Small intestine (tissue), 7 donors: ENCODE results near the gene DPEP2. TPM values are rescaled to one million over a fixed set of nuclear protein-coding genes. Genes with fewer than 3 reads are reported as not detected.
A peak's percentile ranks its signal among the peaks of the same experiment; 100 is the strongest.
"Not testable (repeated sequence)": the region's sequence is repeated elsewhere in the genome, so short reads cannot be mapped to it uniquely, and the experiment has no call there.

ENCODE experiments used
- DNase-seq, 2 donors: peaks; one replicate each; pipeline versions ENCODE4 v3.0.0 to v3.0.0-alpha.2; 2013
- FAIRE-seq: peaks from 2 replicates; lab custom pipeline; 2012; peaks lifted over from hg19 to GRCh38; lab: Jason Lieb, UNC
- H3K27ac ChIP-seq, 3 donors: one replicate each; pipeline ENCODE4 v1.5.1; 2013; ENCODE audit warnings: low read length in 2 of 3, mild to moderate bottlenecking in 2 of 3, control low read depth in 1 of 3, inconsistent platforms in 1 of 3, low read depth in 1 of 3, moderate library complexity in 1 of 3
- H3K27me3 ChIP-seq, 3 donors: one replicate each; pipeline ENCODE4 v1.6.1; 2013; ENCODE audit warnings: low read length in 3 of 3, inconsistent platforms in 1 of 3; ENCODE audit not compliant: control insufficient read depth in 3 of 3, insufficient read depth in 3 of 3
- H3K36me3 ChIP-seq, 3 donors: one replicate each; pipeline ENCODE4 v1.6.1; 2013; ENCODE audit warnings: low read length in 3 of 3, inconsistent platforms in 1 of 3, low read depth in 1 of 3, mild to moderate bottlenecking in 1 of 3, moderate library complexity in 1 of 3; ENCODE audit not compliant: control insufficient read depth in 3 of 3, insufficient read depth in 2 of 3
- H3K4me1 ChIP-seq, 3 donors: one replicate each; pipeline ENCODE4 v1.6.1; 2013; ENCODE audit warnings: low read length in 2 of 3, inconsistent platforms in 1 of 3, low read depth in 1 of 3, mild to moderate bottlenecking in 1 of 3, moderate library complexity in 1 of 3; ENCODE audit not compliant: control insufficient read depth in 3 of 3, insufficient read depth in 2 of 3
- H3K4me3 ChIP-seq, 3 donors: one replicate each; pipeline ENCODE4 v1.5.1; 2013; ENCODE audit warnings: low read length in 3 of 3, control low read depth in 1 of 3, inconsistent platforms in 1 of 3, low read depth in 1 of 3, mild to moderate bottlenecking in 1 of 3, moderate library complexity in 1 of 3
- H3K9me3 ChIP-seq, 2 donors: one replicate each; pipeline ENCODE4 v1.6.1; 2013; ENCODE audit warnings: low read depth in 1 of 2, low read length in 1 of 2; ENCODE audit not compliant: control insufficient read depth in 2 of 2, insufficient read depth in 1 of 2
- WGBS, 3 donors: extraction: QIAGEN DNeasy Blood & Tissue Kit; methylation state at CpG; one replicate each; pipeline ENCODE4 v1.1.7; 2013; 5-methylcytosine and 5-hydroxymethylcytosine counted together
- polyA plus RNA-seq, 4 donors: library from polyadenylated mRNA; stranded (reverse) in 3 of 4; unstranded in 1 of 4; fragments of 200-250 nt in 3 of 4; fragments of 120-200 nt in 1 of 4; gene quantifications; one replicate each; pipeline versions ENCODE4 v1.2.1 to v1.2.3, GENCODE V29; 2013
- donor health status: healthy with polysubstance abuse.
- donor health status: control.
- donor health status: control.
- donor health status: Bipolar disorder and iron deficiency.
- donor health status: healthy.

The DPEP2 gene
- polyA plus RNA-seq, 4 donors = 1.4 to 4.1 (median 3.2) TPM; not detected in 1

DNA sequence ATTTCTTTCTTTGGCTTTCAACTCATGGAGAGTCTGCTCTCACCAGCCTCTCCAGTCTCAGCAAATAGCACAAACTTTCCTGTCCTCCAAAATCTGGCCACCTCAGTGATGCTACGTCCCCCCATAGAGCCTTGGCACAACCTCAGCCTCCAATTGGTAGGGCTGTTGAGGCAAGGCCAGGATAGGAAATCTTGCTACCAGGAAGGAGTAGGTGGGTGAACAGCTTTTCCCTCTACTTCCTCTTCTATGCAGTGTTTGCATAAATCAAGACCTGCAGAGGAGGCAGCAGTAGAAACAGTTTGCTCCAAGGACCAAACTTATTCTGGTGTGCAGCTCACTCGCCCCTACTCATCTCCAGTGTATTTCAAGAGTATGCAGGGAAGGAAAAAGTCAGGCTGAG, 701 bp upstream of the DPEP2 start:
- 53 to 79% (median 78%) methylated on average over 2 of the region's 2 CpGs for WGBS, 3 donors
- no peaks in the 10 kb centered on the region for H3K36me3 ChIP-seq
- H3K4me1 ChIP-seq = no peaks in the 10 kb centered on the region
- no peaks in the 10 kb centered on the region for H3K9me3 ChIP-seq
- H3K27me3 ChIP-seq = peaks cover 0 to 2% (median 0%) of the 10 kb centered on the region in 3 donors
- no peak for FAIRE-seq
- no peak for DNase-seq
- H3K4me3 ChIP-seq = no peak overlapping the region
- peak overlapping the region; percentile 4 to 80 (median 38) for H3K27ac ChIP-seq

DNA sequence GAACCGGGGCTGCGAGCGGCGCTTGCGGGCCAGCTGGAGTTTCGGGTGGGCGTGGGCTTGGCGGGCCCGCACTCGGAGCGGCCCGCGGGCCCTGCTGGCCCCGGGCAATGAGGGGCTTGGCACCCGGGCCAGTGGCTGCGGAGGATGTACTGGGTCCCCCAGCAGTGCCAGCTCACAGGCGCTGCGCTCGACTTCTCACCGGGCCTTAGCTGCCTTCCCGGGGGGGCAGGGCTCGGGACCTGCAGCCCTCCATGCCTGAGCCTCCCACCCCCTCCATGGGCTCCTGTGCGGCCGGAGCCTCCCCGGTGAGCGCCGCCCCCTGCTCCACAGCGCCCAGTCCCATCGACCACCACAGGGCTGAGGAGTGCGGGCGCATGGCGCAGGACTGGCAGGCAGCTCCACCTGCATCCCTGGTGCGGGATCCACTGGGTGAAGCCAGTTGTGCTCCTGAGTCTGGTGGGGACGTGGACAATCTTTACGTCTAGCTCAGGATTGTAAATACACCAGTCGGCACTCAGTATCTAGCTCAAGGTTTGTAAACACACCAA, 979 bp downstream of the DPEP2 start:
- not testable (repeated sequence) for DNase-seq, H3K36me3 ChIP-seq, FAIRE-seq, H3K4me3 ChIP-seq, H3K9me3 ChIP-seq, H3K27me3 ChIP-seq, H3K4me1 ChIP-seq
- peak overlapping the region in 1 of 3 donors; percentile 20 for H3K27ac ChIP-seq
- WGBS, 3 donors = 92 to 96% (median 92%) methylated on average over 30 to 36 of the region's 36 CpGs

DNA sequence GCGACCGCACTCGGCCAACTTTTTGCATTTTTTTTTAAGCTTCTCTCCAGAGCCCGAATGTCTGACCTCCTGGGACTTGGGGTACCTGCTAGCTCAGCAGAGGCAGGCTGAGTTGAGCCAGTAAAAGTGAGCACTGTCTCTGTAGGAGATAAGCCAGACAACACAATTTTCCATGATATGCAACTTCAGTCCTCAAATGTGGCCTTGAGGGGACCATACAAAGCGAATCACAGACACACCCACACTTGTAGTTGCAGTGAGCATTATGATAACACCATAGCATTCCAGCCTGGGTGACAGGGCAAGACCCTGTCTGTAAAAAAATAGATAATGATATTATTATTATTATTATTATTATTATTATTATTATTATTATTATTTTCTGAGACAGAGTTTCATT, 2.6 kb downstream of the DPEP2 start:
- no peak overlapping the region for H3K4me3 ChIP-seq
- peaks cover 2 to 13% (median 4%) of the 10 kb centered on the region in 3 donors for H3K4me1 ChIP-seq
- H3K27ac ChIP-seq = no peak overlapping the region
- H3K36me3 ChIP-seq = no peaks in the 10 kb centered on the region
- H3K27me3 ChIP-seq = peaks cover 0 to 2% (median 0%) of the 10 kb centered on the region in 3 donors
- no peaks in the 10 kb centered on the region for H3K9me3 ChIP-seq
- WGBS, 3 donors = 81 to 84% (median 81%) methylated on average over 5 of the region's 5 CpGs
- DNase-seq (no peak), FAIRE-seq (no peak)

DNA sequence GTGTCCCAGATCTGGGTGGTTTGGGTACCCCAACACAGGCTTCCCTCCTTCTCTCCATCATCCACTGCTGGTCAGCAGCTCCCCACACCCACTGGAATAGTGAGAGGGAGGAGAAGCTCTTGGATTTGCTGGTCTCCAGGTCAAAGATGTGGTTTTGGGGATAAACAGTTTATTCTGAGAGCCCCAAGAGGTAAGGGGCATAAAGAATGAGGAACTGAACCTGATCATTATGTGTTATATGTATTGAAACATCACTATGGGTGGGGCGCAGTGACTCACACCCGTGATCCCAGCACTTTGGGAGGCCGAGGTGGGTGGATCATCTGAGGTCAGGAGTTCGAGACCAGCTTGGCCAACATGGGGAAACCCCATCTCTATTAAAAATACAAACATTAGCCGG, 3.9 kb downstream of the DPEP2 start:
- Histone ChIP-seq H3K36me3 (no peaks in the 10 kb centered on the region), H3K27me3 (peaks cover 0 to 2% (median 0%) of the 10 kb centered on the region in 3 donors), H3K9me3 (no peaks in the 10 kb centered on the region), H3K4me1 (peaks cover 2 to 13% (median 4%) of the 10 kb centered on the region in 3 donors), H3K27ac (no peak overlapping the region), H3K4me3 (no peak overlapping the region)
- 43 to 65% (median 58%) methylated on average over 5 of the region's 5 CpGs for WGBS, 3 donors
- DNase-seq (no peak), FAIRE-seq (no peak)

DNA sequence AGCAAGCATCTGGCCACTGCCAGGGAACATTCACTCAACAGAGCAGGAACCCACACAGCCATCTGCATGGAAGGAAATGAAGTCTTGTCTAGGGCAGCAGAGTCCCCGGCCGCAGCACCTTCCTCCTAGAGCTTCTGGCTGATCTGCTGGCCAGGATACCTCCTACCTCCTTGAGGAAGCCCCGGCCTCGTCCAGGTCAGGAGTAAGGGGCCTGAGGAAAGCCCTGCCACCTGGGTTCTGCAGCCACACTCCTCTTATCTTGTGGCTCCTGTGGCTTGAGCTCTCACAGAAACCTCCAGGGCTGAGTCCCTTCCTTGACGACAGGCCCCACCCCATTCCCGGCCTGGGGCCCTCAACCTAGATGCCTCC, 5.3 kb downstream of the DPEP2 start:
- 23 to 51% (median 40%) methylated on average over 4 to 6 of the region's 6 CpGs for WGBS, 3 donors
- peaks cover 2 to 13% (median 4%) of the 10 kb centered on the region in 3 donors for H3K4me1 ChIP-seq
- DNase-seq, H3K4me3 ChIP-seq, H3K9me3 ChIP-seq, FAIRE-seq, H3K27me3 ChIP-seq, H3K36me3 ChIP-seq: not testable (repeated sequence)
- H3K27ac ChIP-seq = peak overlapping the region in 1 of 3 donors; percentile 67

DNA sequence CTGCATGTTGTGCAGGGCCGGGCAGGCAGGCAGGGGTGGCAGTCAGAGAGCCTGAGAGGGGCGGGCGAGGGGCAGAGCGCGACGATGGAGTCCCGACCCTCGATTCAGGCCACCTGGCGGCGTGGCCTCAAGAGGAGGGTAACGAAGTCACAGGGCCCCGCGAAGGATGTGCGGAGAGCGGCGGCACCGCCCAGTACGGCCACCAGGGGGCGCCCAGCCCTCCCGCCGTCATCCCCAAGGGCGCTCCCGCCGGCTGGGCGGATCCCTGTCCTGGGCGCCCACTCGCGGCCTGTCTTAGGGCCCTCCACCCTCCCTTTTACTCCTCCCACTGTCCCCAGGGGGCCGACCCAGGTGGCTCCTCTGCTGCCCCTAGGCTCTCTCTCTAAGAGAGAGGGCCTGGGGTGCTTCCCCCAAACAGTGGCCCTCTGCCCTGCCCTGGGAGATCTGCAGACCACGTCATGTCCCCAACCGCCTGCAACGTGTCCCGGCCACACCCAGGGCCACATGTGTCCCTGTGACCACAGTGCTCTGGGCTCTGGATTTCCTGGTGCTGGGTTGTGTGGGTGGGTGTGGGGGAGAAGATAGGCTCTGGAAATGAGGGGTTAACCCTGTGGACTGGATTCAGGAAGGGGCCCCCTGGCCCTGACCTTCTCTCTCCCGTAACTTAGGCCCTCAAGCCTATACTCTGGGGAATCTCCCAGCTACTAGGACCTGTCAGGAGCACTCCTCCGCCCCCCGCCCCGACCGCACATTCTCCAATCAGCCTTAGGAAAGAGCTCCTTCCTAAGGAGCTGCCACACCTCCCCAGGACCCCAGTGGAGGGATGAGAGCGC, 5.9 kb downstream of the DPEP2 start:
- FAIRE-seq (no peak), DNase-seq (peak; percentile 68 to 87)
- H3K36me3 ChIP-seq = no peaks in the 10 kb centered on the region
- H3K4me1 ChIP-seq = peaks cover 2 to 13% (median 4%) of the 10 kb centered on the region in 3 donors
- H3K27ac ChIP-seq = peak overlapping the region in 2 of 3 donors; percentile 33 to 67
- 12 to 17% (median 14%) methylated on average over 30 to 39 of the region's 39 CpGs for WGBS, 3 donors
- no peaks in the 10 kb centered on the region for H3K27me3 ChIP-seq
- H3K4me3 ChIP-seq = peak overlapping the region; percentile 14 to 39 (median 29)
- H3K9me3 ChIP-seq = no peaks in the 10 kb centered on the region

DNA sequence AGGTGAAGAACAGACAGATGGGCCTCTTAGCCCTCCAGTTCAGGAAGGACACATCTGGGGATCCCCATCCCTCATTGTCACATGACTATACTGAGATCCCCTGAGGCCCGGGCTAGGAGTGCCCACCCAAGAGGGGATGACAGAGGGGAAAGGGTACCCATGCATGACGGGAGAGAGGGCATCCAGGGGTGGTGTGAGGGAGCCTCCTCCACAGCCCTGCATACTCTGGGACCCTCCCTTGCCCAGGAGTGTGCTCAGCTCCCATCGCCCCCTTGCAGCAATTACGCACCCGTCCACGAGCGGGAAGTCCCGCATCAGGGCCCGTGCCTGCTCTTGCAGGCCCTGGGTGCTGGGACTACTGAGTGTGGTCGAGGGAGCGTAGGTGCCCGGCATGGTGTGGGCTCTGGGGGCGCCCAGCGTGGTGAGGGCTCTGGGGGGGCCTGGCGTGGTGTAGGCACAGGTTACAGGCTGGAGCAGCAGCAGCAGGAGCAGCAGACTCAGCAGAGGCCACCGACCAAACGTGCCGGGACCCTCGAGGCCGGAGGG, 6.5 kb downstream of the DPEP2 start:
- Histone ChIP-seq H3K4me3 (no peak overlapping the region), H3K27me3 (no peaks in the 10 kb centered on the region), H3K36me3 (no peaks in the 10 kb centered on the region), H3K27ac (no peak overlapping the region), H3K4me1 (peaks cover 2 to 13% (median 4%) of the 10 kb centered on the region in 3 donors), H3K9me3 (no peaks in the 10 kb centered on the region)
- WGBS, 3 donors = 67 to 71% (median 70%) methylated on average over 20 of the region's 20 CpGs
- FAIRE-seq (no peak), DNase-seq (no peak)

DNA sequence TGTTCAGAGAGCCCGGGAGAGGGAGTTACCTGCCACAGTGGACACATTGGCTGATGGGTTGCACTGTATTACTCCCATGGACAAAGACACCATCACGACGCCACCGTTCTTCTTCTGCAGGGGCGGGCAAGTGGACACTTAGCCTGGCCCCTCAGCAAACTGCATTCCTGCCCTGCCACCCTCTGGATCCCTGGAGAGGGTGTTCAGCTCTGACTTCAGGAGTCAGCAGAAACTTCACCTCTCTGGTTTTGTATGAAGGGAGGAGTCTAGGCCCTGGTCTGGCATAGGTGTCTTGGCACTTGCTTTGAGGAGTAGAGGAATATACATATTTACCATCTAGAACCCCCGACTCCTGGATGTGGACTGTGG, 9.3 kb downstream of the DPEP2 start:
- no peak overlapping the region for H3K4me3 ChIP-seq
- H3K36me3 ChIP-seq = no peaks in the 10 kb centered on the region
- FAIRE-seq (no peak), DNase-seq (no peak)
- H3K27me3 ChIP-seq = no peaks in the 10 kb centered on the region
- H3K4me1 ChIP-seq = peaks cover 2 to 13% (median 4%) of the 10 kb centered on the region in 3 donors
- 82 to 86% (median 83%) methylated on average over 6 of the region's 6 CpGs for WGBS, 3 donors
- no peaks in the 10 kb centered on the region for H3K9me3 ChIP-seq
- H3K27ac ChIP-seq = no peak overlapping the region
